ENCODE data around the gene HS1BP3. TPM values are rescaled to one million over a fixed set of nuclear protein-coding genes. Genes with fewer than 3 reads are reported as not detected.

HS1BP3 gene
- total and polyA plus RNA-seq, 2 of the 13 experiments (the other 11 are each of a cell fraction or from before 2014, with no cell fraction given): 15.2 to 22.0 TPM

- Histone ChIP-seq H3K27me3 (ENCODE audit: control insufficient read depth in 1 of 2, insufficient read depth in 2 of 2, low read length in 2 of 2) (no peaks in the 10 kb centered on the region), H3K27ac (ENCODE audit: extremely low read length, insufficient read depth, low read length) (no peak overlapping the region), H3K4me1 (ENCODE audit: insufficient read depth, low read length) (peaks cover 45% of the 10 kb centered on the region), H3K4me2 (ENCODE audit: low read depth, low read length) (no peak overlapping the region), H4K20me1 (ENCODE audit: insufficient read depth, low read length) (no peaks in the 10 kb centered on the region), H3K36me3 (replicated peaks in 1 of 2; ENCODE audit: control insufficient read depth in 1 of 2, insufficient read depth in 2 of 2, low read length in 2 of 2) (peaks cover 9 to 21% of the 10 kb centered on the region in 2 experiments; a peak in 4 of 5 replicates), H3K79me2 (ENCODE audit: insufficient read depth, low read length) (no peaks in the 10 kb centered on the region), H3K4me3 (replicated peaks in 1 of 3; ENCODE audit: insufficient read depth in 1 of 3, low read depth in 2 of 3, low read length in 3 of 3) (no peak overlapping the region), H2AFZ (ENCODE audit: low read length) (no peak overlapping the region), H3K9ac (ENCODE audit: insufficient read depth, low read depth, low read length) (no peak overlapping the region), H3K9me3 (ENCODE audit: low read length) (no peaks in the 10 kb centered on the region)
- FAIRE-seq: no peak
- in situ Hi-C loops (cut with HindIII; ENCODE audit: extremely low pct_ligation_motif_present, low pct_unique_long_range_greater_than_20kb) (loop anchor here (5.0 kb wide), 1 partner anchor 86 kb away; no protein-coding TSS in a partner anchor), intact Hi-C loops (cut with micrococcal nuclease; ENCODE audit: unreplicated experiment) (no loop called here)
- WGBS (ENCODE audit: low lambda C conversion rate): 95% methylated on average over 10 of the region's 10 CpGs
- DNase-seq (ENCODE audit: low spot score): no peak
- TF ChIP-seq ZNF597 (CRISPR knock-in tag; IDR thresholded peaks at IDR 0.05): no peak
- TF ChIP-seq, protein P1, sequence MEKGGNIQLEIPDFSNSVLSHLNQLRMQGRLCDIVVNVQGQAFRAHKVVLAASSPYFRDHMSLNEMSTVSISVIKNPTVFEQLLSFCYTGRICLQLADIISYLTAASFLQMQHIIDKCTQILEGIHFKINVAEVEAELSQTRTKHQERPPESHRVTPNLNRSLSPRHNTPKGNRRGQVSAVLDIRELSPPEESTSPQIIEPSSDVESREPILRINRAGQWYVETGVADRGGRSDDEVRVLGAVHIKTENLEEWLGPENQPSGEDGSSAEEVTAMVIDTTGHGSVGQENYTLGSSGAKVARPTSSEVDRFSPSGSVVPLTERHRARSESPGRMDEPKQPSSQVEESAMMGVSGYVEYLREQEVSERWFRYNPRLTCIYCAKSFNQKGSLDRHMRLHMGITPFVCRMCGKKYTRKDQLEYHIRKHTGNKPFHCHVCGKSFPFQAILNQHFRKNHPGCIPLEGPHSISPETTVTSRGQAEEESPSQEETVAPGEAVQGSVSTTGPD (CRISPR knock-in tag; IDR thresholded peaks at IDR 0.05): no peak
- no peak for TF ChIP-seq ZNF747 (CRISPR knock-in tag; IDR thresholded peaks at IDR 0.05; ENCODE audit: borderline replicate concordance)
- no peak for TF ChIP-seq WIZ (CRISPR knock-in tag; IDR thresholded peaks at IDR 0.05)
- no peak for TF ChIP-seq ZKSCAN1 (IDR thresholded peaks at IDR 0.05; ENCODE audit: low read length)
- TF ChIP-seq MXI1 (IDR thresholded peaks at IDR 0.05; ENCODE audit: borderline replicate concordance, low read depth, low read length): no peak
- no peak for TF ChIP-seq ZNF775 (CRISPR knock-in tag; IDR thresholded peaks at IDR 0.05; ENCODE audit: borderline replicate concordance)
- TF ChIP-seq, protein P2, sequence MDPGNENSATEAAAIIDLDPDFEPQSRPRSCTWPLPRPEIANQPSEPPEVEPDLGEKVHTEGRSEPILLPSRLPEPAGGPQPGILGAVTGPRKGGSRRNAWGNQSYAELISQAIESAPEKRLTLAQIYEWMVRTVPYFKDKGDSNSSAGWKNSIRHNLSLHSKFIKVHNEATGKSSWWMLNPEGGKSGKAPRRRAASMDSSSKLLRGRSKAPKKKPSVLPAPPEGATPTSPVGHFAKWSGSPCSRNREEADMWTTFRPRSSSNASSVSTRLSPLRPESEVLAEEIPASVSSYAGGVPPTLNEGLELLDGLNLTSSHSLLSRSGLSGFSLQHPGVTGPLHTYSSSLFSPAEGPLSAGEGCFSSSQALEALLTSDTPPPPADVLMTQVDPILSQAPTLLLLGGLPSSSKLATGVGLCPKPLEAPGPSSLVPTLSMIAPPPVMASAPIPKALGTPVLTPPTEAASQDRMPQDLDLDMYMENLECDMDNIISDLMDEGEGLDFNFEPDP (CRISPR knock-in tag; conservative IDR thresholded peaks at IDR 0.05): 0 out of 2 replicates have a peak, but pooled peaks have one; percentile 25
- no peak for TF ChIP-seq HDAC2 (CRISPR knock-in tag; IDR thresholded peaks at IDR 0.05)
- peak; percentile 32 for TF ChIP-seq RBM22 (optimal IDR thresholded peaks at IDR 0.05; ENCODE audit: low read length)
- TF ChIP-seq ZBTB3 (CRISPR knock-in tag; IDR thresholded peaks at IDR 0.05; ENCODE audit: borderline replicate concordance, low read depth): no peak
- CTCF ChIA-PET (ENCODE audit: low intra/inter-chr PET ratio, low total read pairs): interaction anchor here (2.8 kb wide), 1 partner anchor 282 kb away, joined by 15 read pairs; no protein-coding TSS in a partner anchor
- POLR2A ChIA-PET: no interaction called here
- no TSS peak for BruUV-seq (replicated peaks)
- ATAC-seq: no peak
Measured at GRCh38 chr2:20680744-20681375, 30.0 kb upstream of the HS1BP3 start.

All from HepG2 (cell line).